SK-N-MC (cell line): ENCODE data around the gene NCKAP5.

Source experiments
- EZH2 ChIP-seq: fragments of 200-600 bp; sonication (generic); IDR thresholded peaks from one replicate; pipeline ENCODE4 v1.6.1; 2017; ENCODE audit warnings: antibody characterized with exemption
- FOXP2 ChIP-seq: optimal IDR thresholded peaks from 2 replicates; pipeline ENCODE3; 2011; ENCODE audit warnings: mild to moderate bottlenecking, moderate library complexity; ENCODE audit not compliant: insufficient read depth; ENCODE audit errors: extremely low read length, control extremely low read depth
- POLR2AphosphoS5 ChIP-seq: IDR thresholded peaks from 2 replicates; pipeline ENCODE4 v1.6.1; 2012; ENCODE audit warnings: mild to moderate bottlenecking, low read depth, low read length, borderline replicate concordance

- TF ChIP-seq EZH2 (no peak), POLR2AphosphoS5 (no peak), FOXP2 (no peak)
Observed at GRCh38 chr2:132797556-132797955, 770.7 kb downstream of the NCKAP5 start.
